HG02884 (cell line): ENCODE data around the gene RALB.
A peak's percentile ranks its signal among the peaks of the same experiment; 100 is the strongest.
"Not testable (repeated sequence)": the region's sequence is repeated elsewhere in the genome, so short reads cannot be mapped to it uniquely, and the experiment has no call there.

Experiments
- ATAC-seq: cut with Tn5 transposase; IDR thresholded peaks from one replicate; pipeline ENCODE4 v1.9.1; 2021; ENCODE audit warnings: mild to moderate bottlenecking, moderate library complexity; ENCODE audit not compliant: unreplicated experiment

The RALB gene

DNA sequence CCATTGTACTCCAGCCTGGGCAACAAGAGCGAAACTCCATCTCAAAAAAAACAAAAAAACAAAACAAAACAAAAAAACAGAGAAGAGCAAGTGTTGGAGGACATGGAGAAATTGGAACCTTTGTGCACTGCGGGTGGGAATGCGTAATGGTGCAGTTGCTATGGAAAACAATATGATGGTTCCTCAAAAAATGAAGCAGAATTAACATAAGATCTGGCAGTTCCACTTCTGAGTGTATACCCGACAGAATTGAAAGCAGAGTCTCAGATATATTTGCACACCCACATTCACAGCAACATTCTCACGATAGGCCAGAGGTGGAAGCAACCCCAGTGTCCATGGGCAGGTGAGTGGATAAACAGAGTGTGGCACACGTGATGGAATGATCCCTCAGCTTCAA lies 11.0 kb upstream of the RALB start:
- no peak for ATAC-seq

- no peak for ATAC-seq
Measured at GRCh38 chr2:120243211-120243610, 9.4 kb upstream of the RALB start.

GRCh38 chr2:120243875-120244553 lies 8.6 kb upstream of the RALB start:
- no peak for ATAC-seq

DNA sequence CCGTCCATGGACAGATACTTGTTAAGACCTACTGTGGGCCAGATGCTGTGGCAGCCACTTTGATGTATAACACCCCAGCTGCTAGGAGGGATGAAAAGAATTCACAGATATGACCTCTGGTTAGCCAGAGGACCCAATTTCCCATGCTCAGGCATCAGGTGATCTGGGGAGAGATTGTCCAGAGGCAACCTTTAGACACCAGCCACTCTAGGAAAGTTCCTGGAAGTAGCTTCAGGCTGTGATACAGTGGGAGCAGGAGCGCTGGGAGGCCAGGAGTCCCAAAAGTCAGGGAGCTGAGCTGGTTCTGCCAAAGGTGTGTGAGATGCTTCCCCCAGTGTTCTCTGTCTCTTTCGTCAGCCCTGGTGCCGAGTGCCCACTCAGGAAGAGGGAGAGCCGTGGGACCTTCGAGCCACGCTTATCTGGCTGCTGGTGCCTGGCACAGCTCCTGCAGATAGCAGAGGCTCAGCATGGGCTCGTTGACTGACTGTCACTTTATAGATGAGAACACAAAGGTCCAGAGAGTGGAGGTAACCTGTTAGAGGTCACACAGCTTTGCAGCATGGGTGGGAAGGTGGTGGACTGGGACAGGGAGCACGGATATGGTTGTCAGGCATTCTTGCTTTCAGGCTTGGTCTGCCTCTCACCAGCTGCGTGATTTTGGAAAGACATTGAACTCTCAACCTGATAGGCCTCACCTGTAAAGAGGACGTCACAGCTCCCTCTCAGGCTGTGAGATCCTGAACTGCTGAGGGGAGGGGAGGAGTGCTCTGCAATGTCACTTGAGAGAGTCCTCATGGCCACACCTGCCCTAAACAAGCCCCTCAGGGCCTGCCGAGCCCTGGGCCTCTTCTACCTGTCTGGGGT lies 7.8 kb upstream of the RALB start:
- no peak for ATAC-seq

DNA sequence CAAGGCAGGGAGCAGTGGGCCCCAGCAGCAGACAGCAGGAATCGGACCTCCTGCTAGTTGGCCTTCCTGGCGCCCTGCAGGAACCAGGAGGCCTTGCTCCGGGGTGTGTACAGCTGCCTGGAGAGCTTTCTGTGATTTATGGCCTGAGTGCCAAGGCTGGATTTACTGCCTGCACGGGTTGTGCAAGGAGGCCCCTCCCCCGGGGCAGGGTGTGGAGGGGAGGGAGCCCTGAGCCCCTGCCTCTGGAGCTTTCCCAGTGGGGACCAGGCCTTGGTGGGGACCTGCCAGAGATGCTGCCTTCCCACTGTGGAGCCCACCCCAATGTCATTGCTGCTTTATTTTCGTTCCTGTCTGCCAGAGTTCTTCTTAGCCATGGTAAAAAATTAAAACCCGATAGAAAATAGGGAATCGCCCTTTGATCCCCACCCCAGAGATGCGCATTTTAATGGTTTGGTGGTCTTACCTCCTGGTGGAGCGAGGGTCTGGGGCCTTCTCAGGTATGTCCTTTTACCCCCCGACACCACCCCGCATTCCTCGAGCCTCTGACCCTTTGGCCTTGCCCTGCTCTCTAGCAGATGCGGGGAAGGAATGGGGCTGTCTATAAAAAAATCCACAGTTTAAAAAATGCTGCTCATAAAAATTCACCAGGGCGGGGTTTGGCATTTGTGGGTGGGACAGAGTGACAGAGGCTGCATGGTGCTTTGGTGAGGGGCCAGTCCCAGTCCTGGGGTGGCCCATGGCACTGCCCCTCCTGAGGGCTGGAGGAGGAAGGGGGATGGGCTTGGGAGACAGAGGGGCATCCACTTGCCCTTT lies 6.9 kb upstream of the RALB start:
- no peak for ATAC-seq

GRCh38 chr2:120246546-120247300 lies 5.9 kb upstream of the RALB start:
- ATAC-seq, result no peak

GRCh38 chr2:120247851-120248250 lies 4.8 kb upstream of the RALB start:
- ATAC-seq, result no peak

- no peak for ATAC-seq
Measured at GRCh38 chr2:120250640-120251039, 2.0 kb upstream of the RALB start.

- ATAC-seq, result no peak
Measured at GRCh38 chr2:120251078-120251477, 1.6 kb upstream of the RALB start.

GRCh38 chr2:120251880-120252224 lies 800 bp upstream of the RALB start:
- no peak for ATAC-seq

DNA sequence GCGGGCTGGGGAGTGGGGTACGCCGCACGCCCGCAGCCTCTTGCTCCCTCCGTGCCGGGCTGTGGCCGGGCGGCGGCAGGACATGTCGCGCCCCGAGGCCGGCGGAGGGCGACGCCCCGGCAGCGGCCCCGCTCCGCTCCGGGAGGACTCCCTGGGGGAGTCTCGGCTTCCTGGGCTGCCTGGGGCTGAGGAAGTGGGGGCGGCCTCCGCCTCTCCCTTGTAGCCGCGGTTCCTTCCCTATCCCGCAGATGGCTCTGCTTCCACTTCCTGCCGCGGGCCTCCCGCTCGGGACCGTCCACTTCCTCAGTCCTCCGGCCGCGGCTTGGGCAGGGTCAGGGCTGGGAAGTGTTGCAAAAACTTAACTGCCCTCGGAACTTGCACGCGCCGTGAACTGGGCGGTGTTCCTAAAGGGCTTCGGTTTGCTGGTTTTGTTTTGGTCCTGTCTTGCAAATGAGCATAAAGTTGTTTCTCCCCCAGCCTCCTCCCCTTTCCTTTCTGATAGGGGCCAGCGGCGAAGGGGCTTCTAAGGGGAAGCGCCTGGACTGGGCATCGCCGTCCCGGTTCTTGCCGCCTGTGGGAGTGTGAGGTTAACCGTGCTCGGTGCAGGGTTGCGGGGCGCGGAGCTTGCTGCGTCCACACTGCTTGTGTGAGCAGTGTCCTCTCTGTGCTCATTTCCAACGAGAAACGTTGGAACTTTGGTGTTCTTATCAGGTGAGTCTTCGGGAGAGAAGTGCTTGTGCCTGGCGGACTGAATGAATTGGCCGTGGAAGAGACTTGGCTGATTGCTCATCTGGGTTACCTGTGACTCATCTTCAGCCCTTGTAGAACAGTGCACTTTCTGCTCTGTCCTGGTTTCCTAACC lies 600 bp downstream of the RALB start:
- peak; percentile 26 for ATAC-seq

DNA sequence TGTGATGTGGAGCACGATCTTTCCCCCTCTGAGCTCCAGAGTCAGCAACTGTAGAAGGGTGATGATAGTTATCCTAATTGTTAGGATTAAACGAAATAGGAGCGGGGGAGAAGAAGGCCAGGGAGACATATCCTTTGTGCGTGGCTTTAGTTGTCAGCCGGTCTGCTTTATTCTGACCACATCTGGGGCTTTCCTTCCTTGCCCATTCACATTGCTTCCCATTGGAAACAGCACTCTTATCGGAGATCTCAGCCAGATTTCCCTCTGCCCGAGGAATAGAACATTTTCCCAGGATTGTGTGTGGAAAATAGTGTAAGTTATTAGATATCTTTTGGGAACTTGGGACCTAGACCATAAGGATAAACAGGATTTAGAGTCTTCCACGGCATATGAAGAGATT lies 1.5 kb downstream of the RALB start:
- no peak for ATAC-seq

DNA sequence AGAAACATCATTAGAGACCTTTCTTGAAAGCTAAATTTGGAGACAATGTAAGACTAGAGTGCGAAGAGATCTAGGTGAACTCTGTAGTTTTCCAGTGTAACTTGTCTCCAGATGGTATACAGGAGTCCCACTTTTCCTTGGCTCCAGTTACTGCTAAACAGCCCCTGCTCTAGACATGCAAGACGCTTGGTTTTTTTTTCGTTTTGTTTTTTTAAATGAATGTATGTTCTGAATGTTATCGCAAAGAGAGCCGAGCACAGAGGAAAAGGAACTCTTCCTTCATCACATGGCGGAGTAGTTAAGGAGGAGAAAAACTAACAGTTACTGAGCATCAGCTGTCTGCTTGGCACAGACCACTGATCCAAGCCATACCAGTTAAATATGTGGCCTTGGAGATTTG lies 2.4 kb downstream of the RALB start:
- no peak for ATAC-seq

GRCh38 chr2:120255986-120256650 lies 3.5 kb downstream of the RALB start:
- no peak for ATAC-seq

DNA sequence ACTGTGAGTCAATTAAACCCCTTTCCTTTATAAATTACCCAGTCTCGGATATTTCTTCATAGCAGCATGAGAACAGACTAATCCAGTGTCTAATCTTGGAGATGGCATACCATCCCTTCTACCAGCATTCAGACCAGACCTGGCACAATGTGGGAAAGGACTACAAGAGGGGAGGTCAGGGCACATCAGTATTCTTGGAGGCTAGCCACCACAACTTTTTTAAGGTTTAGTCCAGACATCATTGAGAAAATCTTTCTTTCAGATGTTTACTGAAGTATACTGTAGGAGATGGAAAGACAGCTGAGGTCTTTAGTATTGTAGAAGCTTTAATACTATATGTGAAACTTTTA lies 4.0 kb downstream of the RALB start:
- ATAC-seq, result no peak

- no peak for ATAC-seq
Measured at GRCh38 chr2:120257522-120257921, 4.9 kb downstream of the RALB start.

DNA sequence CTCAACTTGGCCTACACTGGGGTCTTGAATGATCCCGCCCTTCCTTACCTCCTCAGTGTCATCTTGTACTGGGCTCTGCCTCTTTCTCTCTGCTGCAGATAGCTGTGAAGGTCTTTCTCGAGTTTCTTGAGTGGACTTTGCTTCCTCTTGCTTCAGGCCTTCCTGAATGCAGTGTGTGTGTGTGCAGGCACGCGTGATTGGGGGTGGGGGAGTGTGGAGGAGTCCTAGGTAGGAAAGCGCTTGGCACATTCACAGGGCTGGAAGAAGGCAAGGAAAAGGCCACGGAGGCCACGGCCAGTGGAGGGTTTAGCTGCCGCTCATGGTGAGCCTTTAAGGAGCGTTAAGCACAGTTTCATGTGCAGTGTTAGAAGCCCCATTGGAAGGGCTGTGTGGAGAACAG lies 5.5 kb downstream of the RALB start:
- no peak for ATAC-seq

DNA sequence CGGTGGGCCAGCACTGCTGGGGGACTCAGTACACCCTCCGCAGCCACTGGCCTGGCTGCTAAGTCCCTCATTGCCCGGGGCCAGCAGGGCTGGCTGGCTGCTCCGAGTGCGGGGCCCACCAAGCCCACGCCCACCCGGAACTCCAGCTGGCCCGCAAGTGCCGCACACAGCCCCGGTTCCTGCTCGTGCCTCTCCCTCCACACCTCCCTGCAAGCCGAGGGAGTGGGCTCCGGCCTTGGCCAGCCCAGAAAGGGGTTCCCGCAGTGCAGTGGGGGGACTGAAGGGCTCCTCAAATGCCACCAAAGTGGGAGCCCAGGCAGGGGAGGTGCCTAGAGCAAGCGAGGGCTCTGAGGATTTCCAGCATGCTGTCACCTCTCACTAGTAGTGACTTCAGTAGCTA lies 7.3 kb downstream of the RALB start:
- not testable (repeated sequence) for ATAC-seq

DNA sequence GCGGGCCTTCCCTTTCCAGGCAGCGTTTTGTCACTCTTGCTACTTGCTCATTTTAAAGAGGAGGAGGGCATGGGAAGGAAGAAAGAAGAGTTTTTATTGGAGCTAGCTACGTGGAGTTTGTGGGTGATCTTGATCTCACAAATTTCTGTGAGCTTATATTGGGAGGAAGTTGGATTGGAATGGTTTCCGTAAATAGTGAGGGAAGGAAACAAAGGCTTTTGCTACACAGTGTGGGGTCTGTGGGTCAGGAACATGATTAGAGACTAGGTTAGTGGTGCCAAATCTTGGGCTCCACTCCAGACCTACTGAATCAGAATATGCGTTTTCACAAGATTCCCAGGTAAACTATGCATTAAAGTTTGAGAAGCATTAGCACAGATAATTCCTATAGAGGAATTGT lies 8.1 kb downstream of the RALB start:
- ATAC-seq, result no peak
